Right forelimb (tissue), 1 donor: ENCODE results near the gene DCTD.

Experiments used
- DNase-seq: peaks from one replicate; pipeline ENCODE4 v3.0.0-alpha.2; 2018

The DCTD gene

DNA sequence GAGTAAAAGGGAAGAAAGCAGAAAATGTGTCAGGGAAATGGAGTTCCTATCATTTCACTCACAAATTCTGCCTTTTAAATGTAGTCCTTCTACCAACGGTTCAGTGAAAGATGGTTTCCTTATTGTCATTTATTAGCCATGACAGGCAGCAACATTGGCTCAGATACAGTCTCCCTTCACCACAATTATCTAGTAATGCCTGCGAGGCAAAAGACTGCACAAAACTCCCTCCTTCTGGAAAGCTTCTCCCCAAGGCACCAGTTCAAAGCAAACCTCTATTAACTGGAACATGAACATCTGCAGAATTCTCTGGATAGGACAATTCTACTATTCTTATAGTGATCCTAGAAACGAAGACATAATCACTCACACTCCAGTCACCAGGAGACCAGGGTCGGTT is 28.3 kb downstream of the DCTD start:
- no peak for DNase-seq

DNA sequence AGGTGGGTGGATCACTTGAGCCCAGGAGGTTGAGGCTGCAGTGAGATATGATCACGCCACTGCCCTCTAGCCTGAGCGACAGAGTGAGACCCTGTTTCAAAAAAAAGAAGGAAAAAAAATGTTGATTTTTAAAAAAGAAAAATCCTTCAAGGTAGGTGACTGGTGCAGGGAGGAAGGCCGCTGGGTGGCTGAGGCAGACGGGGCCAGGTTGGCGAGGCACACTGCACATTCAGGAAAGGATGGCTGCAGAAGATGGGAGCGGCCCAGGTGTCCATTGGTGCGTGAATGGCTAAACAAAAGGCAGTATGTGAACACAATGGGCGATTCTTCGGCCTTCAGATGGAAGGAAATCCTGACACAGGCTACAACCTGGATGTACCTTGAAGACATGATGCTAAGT is 30.4 kb downstream of the DCTD start:
- DNase-seq: no peak

- DNase-seq: peak; percentile 43
These were observed 31.0 kb downstream of the DCTD start for GRCh38 chr4:182886205-182886604.

- peak; percentile 66 for DNase-seq
These were observed 31.5 kb downstream of the DCTD start for GRCh38 chr4:182885738-182886077.

GRCh38 chr4:182885022-182885737 is 32.0 kb downstream of the DCTD start:
- DNase-seq: peak; percentile 41

GRCh38 chr4:182884040-182884439 is 33.1 kb downstream of the DCTD start:
- DNase-seq: no peak

- DNase-seq: no peak
These were observed 33.8 kb downstream of the DCTD start for GRCh38 chr4:182883351-182883750.

GRCh38 chr4:182881914-182882313 is 35.3 kb downstream of the DCTD start:
- peak; percentile 62 for DNase-seq

- peak; percentile 74 for DNase-seq
These were observed 36.5 kb downstream of the DCTD start for GRCh38 chr4:182880387-182881356.

DNA sequence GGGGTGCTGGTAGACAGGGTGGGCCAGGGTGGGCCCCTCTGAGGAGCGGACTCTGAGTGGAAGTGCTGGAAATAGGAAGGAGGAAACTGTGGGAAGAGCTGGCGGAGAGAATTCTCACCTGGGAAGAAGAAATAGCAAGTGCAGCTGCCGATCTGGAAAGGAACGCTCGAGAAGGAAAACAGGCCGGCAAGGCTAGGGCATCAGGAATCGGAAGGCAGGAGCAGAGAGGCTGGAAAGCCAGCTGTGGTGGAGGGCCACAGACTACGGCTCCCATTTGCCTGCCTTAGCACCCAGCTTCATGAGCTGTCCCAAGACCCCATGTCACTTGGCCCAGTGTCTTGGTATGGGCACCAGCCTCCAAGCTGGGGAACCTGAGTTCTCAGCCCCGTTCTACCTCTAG is 37.3 kb downstream of the DCTD start:
- no peak for DNase-seq

- no peak for DNase-seq
These were observed 38.3 kb downstream of the DCTD start for GRCh38 chr4:182878633-182879495.

DNA sequence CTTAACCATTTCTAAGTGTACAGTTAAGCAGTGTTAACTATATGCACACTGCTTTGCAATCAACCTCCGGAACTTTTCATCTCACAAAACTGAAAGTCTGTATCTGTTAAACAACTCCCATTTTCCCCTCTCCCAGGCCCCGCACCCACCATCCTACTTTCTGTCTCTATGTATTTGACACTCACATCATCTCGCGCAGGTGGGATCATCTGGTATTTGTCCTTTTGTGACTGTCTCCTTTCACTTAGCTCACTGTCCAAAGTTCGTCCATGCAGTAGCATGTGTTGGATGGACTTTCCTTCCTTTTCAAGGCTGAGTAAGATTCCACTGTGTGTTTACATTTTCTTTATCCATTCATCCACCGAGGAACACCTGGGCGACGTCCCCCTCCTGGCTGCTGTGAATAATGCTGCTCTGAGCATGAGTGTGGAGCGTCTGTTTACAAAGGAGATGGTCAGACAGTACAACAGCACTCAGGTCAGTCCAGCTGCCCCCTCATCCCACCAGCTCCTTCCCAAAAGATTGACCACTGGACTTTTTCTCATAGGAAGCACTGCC is 39.8 kb downstream of the DCTD start:
- no peak for DNase-seq

DNA sequence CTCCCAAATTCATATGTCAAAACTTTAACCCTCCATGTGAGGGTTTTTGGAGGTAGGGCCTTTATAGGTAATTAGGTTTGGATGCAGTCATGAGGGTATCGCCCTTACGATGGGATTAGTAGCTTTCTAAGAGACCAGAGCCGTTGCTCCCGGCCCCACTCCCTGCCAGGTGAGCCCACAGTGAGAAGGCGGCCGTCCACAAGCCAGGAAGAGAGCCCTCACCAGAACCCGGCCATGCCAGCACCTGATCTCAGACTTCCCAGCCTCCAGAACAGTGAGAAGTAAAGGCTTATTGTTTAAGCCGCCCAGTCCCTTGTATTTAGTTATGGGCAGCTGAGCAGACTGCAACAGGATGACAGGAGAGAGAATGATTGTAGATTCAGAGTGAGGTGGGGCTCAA is 40.8 kb downstream of the DCTD start:
- DNase-seq: no peak

- DNase-seq: no peak
These were observed 41.5 kb downstream of the DCTD start for GRCh38 chr4:182875453-182876405.

DNA sequence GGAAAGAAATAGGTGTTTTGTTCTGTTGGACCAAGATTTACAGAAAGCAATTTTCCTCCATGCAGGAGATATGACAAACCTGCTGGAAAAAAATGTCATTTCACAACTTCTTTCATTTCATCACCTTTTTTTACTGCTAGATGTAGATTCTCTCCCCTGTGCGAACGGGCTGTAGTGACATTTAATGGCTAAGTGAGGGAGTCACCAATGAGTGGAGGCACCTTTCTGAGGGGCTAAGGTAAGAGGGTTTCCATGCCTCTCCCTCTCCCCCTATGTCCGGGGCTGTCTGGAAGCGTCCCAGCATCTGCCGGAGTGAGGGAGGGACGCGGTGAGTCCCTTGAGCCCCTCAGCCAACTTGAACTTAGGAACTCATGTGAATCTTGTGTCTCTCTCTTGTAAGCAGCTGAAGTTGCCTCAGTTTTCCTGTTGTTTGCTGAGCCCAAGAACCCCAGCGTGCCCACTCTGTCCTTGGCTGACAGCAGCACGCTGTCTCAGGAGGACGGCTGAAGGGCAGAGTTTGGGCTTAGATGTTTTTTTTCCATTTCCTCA is 42.3 kb downstream of the DCTD start:
- DNase-seq: no peak

GRCh38 chr4:182874304-182874751 is 42.9 kb downstream of the DCTD start:
- DNase-seq: no peak

- DNase-seq: no peak
These were observed 43.5 kb downstream of the DCTD start for GRCh38 chr4:182873726-182874125.

GRCh38 chr4:182873289-182873688 is 43.9 kb downstream of the DCTD start:
- DNase-seq: no peak

- DNase-seq: no peak
These were observed 44.3 kb downstream of the DCTD start for GRCh38 chr4:182872886-182873285.

- no peak for DNase-seq
These were observed 45.6 kb downstream of the DCTD start for GRCh38 chr4:182871616-182872015.

DNA sequence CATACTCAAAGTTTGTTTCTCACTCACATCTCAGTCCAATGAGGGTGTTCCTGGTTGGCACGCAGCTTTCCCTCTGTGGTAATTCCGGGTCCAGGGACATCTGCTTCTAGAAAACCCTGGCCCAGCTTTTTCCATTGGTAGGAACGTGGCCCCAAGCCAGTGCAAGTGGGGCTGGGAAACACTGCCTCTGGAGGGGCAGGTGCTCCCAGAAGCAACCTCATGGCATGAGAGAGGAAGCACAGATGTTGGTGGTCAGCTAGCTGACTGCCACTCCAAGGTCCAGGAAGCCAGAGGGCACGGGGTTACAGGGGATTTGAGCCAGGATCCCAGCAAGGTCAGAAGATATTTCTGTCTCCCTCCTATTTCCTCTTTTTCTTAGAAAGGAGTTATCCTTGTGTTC is 47.5 kb downstream of the DCTD start:
- DNase-seq: no peak
